Mesothelial cell of epicardium (in vitro differentiated cells): Measurements from ENCODE around the gene CEP131. TPM values are rescaled to one million over a fixed set of nuclear protein-coding genes. Genes with fewer than 3 reads are reported as not detected.

Experiments
- DNase-seq, 2 experiments: peaks; one replicate each; pipeline ENCODE4 v3.0.0; 2021; ENCODE audit warnings: low spot score in 2 of 2; ENCODE audit not compliant: unreplicated experiment in 2 of 2
- H3K27ac Mint-ChIP-seq: 2 replicates; pipeline ENCODE4 v1.8.0; 2021; ENCODE audit warnings: mixed read lengths
- H3K27me3 Mint-ChIP-seq: 2 replicates; pipeline ENCODE4 v1.8.0; 2021; ENCODE audit warnings: low read depth, mixed read lengths
- H3K36me3 Mint-ChIP-seq: 2 replicates; pipeline ENCODE4 v1.8.0; 2021; ENCODE audit warnings: mixed read lengths
- H3K4me1 Mint-ChIP-seq: 2 replicates; pipeline ENCODE4 v1.8.0; 2021; ENCODE audit warnings: mixed read lengths
- H3K4me3 Mint-ChIP-seq: 2 replicates; pipeline ENCODE4 v1.8.0; 2021; ENCODE audit warnings: mild to moderate bottlenecking, moderate library complexity, mixed read lengths
- H3K9me3 Mint-ChIP-seq: 2 replicates; pipeline ENCODE4 v1.8.0; 2021; ENCODE audit warnings: mixed read lengths
- total RNA-seq: library from RNA; stranded (reverse); gene quantifications from 3 replicates; pipeline ENCODE4 v1.2.1, GENCODE V29; 2021
- TF ChIP-seq, protein P1 (sequence below): fragments of 200-600 bp; sonication (generic); IDR thresholded peaks from one replicate; pipeline ENCODE4 v1.5.0; 2021; ENCODE audit warnings: antibody characterized with exemption; ENCODE audit not compliant: unreplicated experiment

Gene CEP131
- total RNA-seq, 1 donor from 2014 or later = 27.3 TPM

- H3K27me3 Mint-ChIP-seq = no peaks in the 10 kb centered on the region
- no peaks in the 10 kb centered on the region for H3K9me3 Mint-ChIP-seq
- H3K4me1 Mint-ChIP-seq = no peaks in the 10 kb centered on the region
- H3K4me3 Mint-ChIP-seq = no peak overlapping the region
- H3K27ac Mint-ChIP-seq = no peak overlapping the region
- TF ChIP-seq, protein P1, sequence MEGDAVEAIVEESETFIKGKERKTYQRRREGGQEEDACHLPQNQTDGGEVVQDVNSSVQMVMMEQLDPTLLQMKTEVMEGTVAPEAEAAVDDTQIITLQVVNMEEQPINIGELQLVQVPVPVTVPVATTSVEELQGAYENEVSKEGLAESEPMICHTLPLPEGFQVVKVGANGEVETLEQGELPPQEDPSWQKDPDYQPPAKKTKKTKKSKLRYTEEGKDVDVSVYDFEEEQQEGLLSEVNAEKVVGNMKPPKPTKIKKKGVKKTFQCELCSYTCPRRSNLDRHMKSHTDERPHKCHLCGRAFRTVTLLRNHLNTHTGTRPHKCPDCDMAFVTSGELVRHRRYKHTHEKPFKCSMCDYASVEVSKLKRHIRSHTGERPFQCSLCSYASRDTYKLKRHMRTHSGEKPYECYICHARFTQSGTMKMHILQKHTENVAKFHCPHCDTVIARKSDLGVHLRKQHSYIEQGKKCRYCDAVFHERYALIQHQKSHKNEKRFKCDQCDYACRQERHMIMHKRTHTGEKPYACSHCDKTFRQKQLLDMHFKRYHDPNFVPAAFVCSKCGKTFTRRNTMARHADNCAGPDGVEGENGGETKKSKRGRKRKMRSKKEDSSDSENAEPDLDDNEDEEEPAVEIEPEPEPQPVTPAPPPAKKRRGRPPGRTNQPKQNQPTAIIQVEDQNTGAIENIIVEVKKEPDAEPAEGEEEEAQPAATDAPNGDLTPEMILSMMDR = no peak
- peaks cover 4% of the 10 kb centered on the region for H3K36me3 Mint-ChIP-seq
- DNase-seq = no peak
Measured at GRCh38 chr17:81203136-81203535, 19.6 kb downstream of the CEP131 start.

- Mint-ChIP-seq H3K4me1 (no peaks in the 10 kb centered on the region), H3K36me3 (peaks cover 4% of the 10 kb centered on the region), H3K9me3 (no peaks in the 10 kb centered on the region), H3K27ac (no peak overlapping the region), H3K4me3 (no peak overlapping the region), H3K27me3 (no peaks in the 10 kb centered on the region)
- TF ChIP-seq, protein P1 = no peak
- DNase-seq = no peak
Measured at GRCh38 chr17:81202318-81202717, 20.4 kb downstream of the CEP131 start.

DNA sequence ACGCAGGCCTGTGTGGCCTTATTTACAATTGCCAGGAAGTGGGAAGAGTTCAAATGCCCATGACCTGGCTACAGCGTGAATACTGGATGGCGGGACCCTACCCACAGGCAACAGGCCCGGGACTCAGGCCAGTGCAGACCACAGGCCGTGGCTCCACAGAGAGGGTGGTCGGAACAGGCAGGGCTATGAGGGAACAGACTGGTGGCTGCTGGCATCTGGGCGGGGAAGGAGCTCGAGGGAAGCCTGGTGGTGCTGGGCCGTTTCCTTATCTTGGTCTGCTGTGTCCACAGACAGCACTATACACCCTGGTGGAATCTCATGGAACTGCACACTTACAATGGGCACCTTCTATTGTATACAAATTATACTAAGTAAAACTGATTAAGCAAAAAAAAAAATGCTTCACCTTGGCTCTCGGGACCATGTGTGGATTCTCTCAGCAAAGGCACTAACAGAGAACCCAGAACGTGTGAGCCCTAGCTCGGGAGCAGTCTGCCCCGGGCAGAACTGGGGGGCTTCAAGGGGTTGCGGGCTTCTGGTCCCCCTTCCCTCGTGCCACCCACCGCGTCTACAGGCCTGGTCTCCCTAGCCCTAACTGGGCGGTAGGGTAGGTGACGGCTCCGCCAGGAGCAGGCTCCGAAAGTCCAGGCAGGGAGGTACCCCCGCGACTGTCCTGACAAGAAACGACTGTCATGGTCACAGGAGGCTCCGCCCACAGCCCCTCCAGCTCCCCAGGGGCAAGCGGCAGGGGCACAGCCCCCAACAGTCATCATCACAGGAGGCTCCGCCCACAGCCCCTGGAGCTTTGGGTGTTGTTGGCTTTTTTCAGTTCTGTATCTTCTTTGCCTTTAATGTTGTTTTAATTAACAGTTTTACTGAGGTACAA lies 21.8 kb downstream of the CEP131 start:
- Mint-ChIP-seq H3K9me3 (no peaks in the 10 kb centered on the region), H3K4me3 (no peak overlapping the region), H3K36me3 (peaks cover 2% of the 10 kb centered on the region), H3K27ac (no peak overlapping the region), H3K4me1 (no peaks in the 10 kb centered on the region), H3K27me3 (no peaks in the 10 kb centered on the region)
- TF ChIP-seq, protein P1 = peak; percentile 82
- DNase-seq = no peak

DNA sequence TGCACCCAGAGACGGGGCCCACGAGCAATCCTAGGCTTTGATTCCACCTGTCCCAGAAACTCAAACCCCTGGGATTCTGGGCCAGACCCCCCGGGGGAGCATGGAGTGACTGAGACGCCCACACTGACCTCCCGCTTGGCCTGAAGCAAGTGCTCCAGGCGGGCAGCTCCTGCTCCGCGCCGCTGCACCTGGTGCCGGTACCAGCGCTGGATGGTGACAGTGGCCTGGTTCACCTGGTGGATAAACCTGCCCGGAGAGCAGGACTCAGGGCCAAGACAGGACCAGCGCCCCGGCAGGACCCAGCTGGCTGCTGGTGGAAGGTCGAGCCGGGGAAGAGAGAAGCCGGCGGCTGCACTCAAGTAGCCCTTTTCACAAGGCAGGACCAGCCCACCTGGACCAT lies 22.6 kb downstream of the CEP131 start:
- Mint-ChIP-seq H3K4me1 (no peaks in the 10 kb centered on the region), H3K4me3 (no peak overlapping the region), H3K36me3 (peaks cover 2% of the 10 kb centered on the region), H3K27me3 (no peaks in the 10 kb centered on the region), H3K9me3 (no peaks in the 10 kb centered on the region), H3K27ac (no peak overlapping the region)
- no peak for DNase-seq
- TF ChIP-seq, protein P1 = no peak

- no peak for DNase-seq
- TF ChIP-seq, protein P1 = no peak
- no peak overlapping the region for H3K27ac Mint-ChIP-seq
- H3K36me3 Mint-ChIP-seq = peaks cover 2% of the 10 kb centered on the region
- no peaks in the 10 kb centered on the region for H3K4me1 Mint-ChIP-seq
- no peaks in the 10 kb centered on the region for H3K9me3 Mint-ChIP-seq
- no peaks in the 10 kb centered on the region for H3K27me3 Mint-ChIP-seq
- H3K4me3 Mint-ChIP-seq = no peak overlapping the region
Measured at GRCh38 chr17:81199482-81199830, 23.3 kb downstream of the CEP131 start.
